ENCODE data around the gene GPHN.

DNA sequence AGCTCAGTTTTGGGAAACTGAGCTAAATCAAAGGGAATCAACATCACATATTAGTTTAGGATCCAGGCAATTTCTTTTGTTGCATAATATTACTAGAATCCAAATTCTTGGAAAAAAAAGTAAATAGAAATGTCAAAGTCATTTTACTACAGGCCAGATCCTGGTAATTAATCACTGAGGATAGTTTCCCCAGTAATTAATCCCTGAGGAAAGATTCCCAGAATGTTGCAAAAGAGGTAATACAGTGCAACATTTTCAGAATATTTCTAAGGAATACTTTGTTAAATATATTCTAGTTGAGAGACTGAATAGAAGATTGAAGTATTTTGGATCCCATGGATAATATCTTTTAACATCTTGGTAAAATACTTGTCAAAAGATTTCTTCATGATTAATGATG lies 474.3 kb downstream of the GPHN start:
- TF ChIP-seq, protein P1, sequence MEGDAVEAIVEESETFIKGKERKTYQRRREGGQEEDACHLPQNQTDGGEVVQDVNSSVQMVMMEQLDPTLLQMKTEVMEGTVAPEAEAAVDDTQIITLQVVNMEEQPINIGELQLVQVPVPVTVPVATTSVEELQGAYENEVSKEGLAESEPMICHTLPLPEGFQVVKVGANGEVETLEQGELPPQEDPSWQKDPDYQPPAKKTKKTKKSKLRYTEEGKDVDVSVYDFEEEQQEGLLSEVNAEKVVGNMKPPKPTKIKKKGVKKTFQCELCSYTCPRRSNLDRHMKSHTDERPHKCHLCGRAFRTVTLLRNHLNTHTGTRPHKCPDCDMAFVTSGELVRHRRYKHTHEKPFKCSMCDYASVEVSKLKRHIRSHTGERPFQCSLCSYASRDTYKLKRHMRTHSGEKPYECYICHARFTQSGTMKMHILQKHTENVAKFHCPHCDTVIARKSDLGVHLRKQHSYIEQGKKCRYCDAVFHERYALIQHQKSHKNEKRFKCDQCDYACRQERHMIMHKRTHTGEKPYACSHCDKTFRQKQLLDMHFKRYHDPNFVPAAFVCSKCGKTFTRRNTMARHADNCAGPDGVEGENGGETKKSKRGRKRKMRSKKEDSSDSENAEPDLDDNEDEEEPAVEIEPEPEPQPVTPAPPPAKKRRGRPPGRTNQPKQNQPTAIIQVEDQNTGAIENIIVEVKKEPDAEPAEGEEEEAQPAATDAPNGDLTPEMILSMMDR (IDR thresholded peaks at IDR 0.05), result no peak
- TF ChIP-seq POLR2A (IDR thresholded peaks at IDR 0.05), result no peak
